ENCODE measurements around the gene ARID4B. TPM values are rescaled to one million over a fixed set of nuclear protein-coding genes. Genes with fewer than 3 reads are reported as not detected.

Gene ARID4B
- total and polyA plus RNA-seq, 2 donors (not counting 1 experiment from before 2014, with no cell fraction given) = 15.3 to 42.4 TPM

- Histone ChIP-seq H3K4me2 (ENCODE audit: extremely low read depth, insufficient read depth, low read length) (peak overlapping the region; percentile 88), H4K20me1 (ENCODE audit: control insufficient read depth, extremely low read depth, insufficient read depth, low read length) (no peaks in the 10 kb centered on the region), H3K27ac (ENCODE audit: insufficient read depth, low read length) (peak overlapping the region; percentile 93), H2AFZ (ENCODE audit: low read length) (peak overlapping the region; percentile 92), H3K27me3 (ENCODE audit: control insufficient read depth, insufficient read depth, low read length) (no peaks in the 10 kb centered on the region), H3K79me2 (ENCODE audit: control insufficient read depth, insufficient read depth, low read length) (peaks cover 84% of the 10 kb centered on the region), H3K9me3 (ENCODE audit: control insufficient read depth, insufficient read depth, low read depth, low read length) (no peaks in the 10 kb centered on the region), H3K4me1 (ENCODE audit: control insufficient read depth, extremely low read depth, insufficient read depth, low read length) (peaks cover 3% of the 10 kb centered on the region), H3K9ac (ENCODE audit: insufficient read depth, low read length) (peak overlapping the region; percentile 89), H3K36me3 (ENCODE audit: control insufficient read depth, insufficient read depth, low read length) (no peaks in the 10 kb centered on the region), H3K4me3 (replicated peaks in 1 of 4; ENCODE audit: control extremely low read depth in 1 of 4, insufficient read depth in 1 of 4, low read depth in 3 of 4, low read length in 4 of 4) (peak overlapping the region; percentile 64 to 94 (median 89))
- peak in 1 of 2 donors; percentile 49 for DNase-seq (ENCODE audit: low read depth in 2 of 2)
- TF ChIP-seq EZH2 (IDR thresholded peaks at IDR 0.05; ENCODE audit: low read length, missing control alignments) (no peak), CTCF (conservative IDR thresholded peaks at IDR 0.05 in 1 of 2, IDR thresholded peaks at IDR 0.05 in 1 of 2; ENCODE audit: low read depth in 1 of 2, low read length in 2 of 2) (no peak)
Observed at GRCh38 chr1:235329139-235329902, 1.3 kb upstream of the ARID4B start.

- Histone ChIP-seq H3K27ac (ENCODE audit: insufficient read depth, low read length) (peak within 1 kb of the TSS; percentile 93), H3K4me3 (replicated peaks in 1 of 4; ENCODE audit: control extremely low read depth in 1 of 4, insufficient read depth in 1 of 4, low read depth in 3 of 4, low read length in 4 of 4) (peak within 1 kb of the TSS; percentile 88 to 94 (median 89)), H3K9me3 (ENCODE audit: control insufficient read depth, insufficient read depth, low read depth, low read length) (no peaks in the 10 kb centered on the region), H3K27me3 (ENCODE audit: control insufficient read depth, insufficient read depth, low read length) (no peaks in the 10 kb centered on the region), H3K4me2 (ENCODE audit: extremely low read depth, insufficient read depth, low read length) (peak within 1 kb of the TSS; percentile 88), H3K36me3 (ENCODE audit: control insufficient read depth, insufficient read depth, low read length) (no peaks in the 10 kb centered on the region), H3K4me1 (ENCODE audit: control insufficient read depth, extremely low read depth, insufficient read depth, low read length) (peaks cover 3% of the 10 kb centered on the region), H3K9ac (ENCODE audit: insufficient read depth, low read length) (peak within 1 kb of the TSS; percentile 92), H3K79me2 (ENCODE audit: control insufficient read depth, insufficient read depth, low read length) (peaks cover 85% of the 10 kb centered on the region), H2AFZ (ENCODE audit: low read length) (peak within 1 kb of the TSS; percentile 96), H4K20me1 (ENCODE audit: control insufficient read depth, extremely low read depth, insufficient read depth, low read length) (no peaks in the 10 kb centered on the region)
- peak; percentile 99 to 100 for DNase-seq (ENCODE audit: low read depth in 2 of 2)
- TF ChIP-seq EZH2 (IDR thresholded peaks at IDR 0.05; ENCODE audit: low read length, missing control alignments) (no peak), CTCF (conservative IDR thresholded peaks at IDR 0.05 in 1 of 2, IDR thresholded peaks at IDR 0.05 in 1 of 2; ENCODE audit: low read depth in 1 of 2, low read length in 2 of 2) (no peak)
Observed at GRCh38 chr1:235328271-235329138, 526 bp upstream of the ARID4B start, which contains the start of gene GGPS1. Gene GGPS1 (plus strand): TSS chr1:235328570. CDS start chr1:235335265, 6,695 bp downstream.
